GM23338 (cell line): Measurements from ENCODE around the gene TMEM117. TPM values are rescaled to one million over a fixed set of nuclear protein-coding genes. Genes with fewer than 3 reads are reported as not detected.

ENCODE experiments used
- ATAC-seq: fragments of 200-7000 bp; cut with Tn5 transposase; 3 replicates; pipeline ENCODE4 v1.9.1; 2020
- DNase-seq: peaks from one replicate; pipeline ENCODE4 v3.0.0-alpha.2; 2015; ENCODE audit warnings: low spot score
- H2AFZ ChIP-seq: fragments of 200-600 bp; sonication (generic); 2 replicates; pipeline ENCODE4 v1.8.0; 2016; ENCODE audit warnings: antibody characterized with exemption, mild to moderate bottlenecking, moderate library complexity
- H3F3A ChIP-seq: fragments of 200-600 bp; sonication (generic); replicated peaks from 2 replicates; pipeline ENCODE4 v1.8.0; 2017; ENCODE audit warnings: antibody characterized with exemption, mixed run types, low read depth
- H3K27ac ChIP-seq: fragments of 200-600 bp; sonication (generic); 2 replicates; pipeline ENCODE4 v1.6.1; 2016; ENCODE audit warnings: low read depth
- H3K27me3 ChIP-seq: fragments of 200-600 bp; sonication (generic); 2 replicates; pipeline ENCODE4 v1.8.0; 2016; ENCODE audit warnings: mild to moderate bottlenecking, mixed run types, moderate library complexity; ENCODE audit not compliant: insufficient read depth
- H3K36me3 ChIP-seq: fragments of 200-600 bp; sonication (generic); 2 replicates; pipeline ENCODE4 v1.8.0; 2016; ENCODE audit warnings: mild to moderate bottlenecking; ENCODE audit not compliant: insufficient read depth
- H3K4me1 ChIP-seq: fragments of 200-600 bp; sonication (generic); 2 replicates; pipeline ENCODE4 v1.8.0; 2016; ENCODE audit warnings: mild to moderate bottlenecking, moderate library complexity; ENCODE audit not compliant: insufficient read depth
- H3K4me2 ChIP-seq: fragments of 200-600 bp; sonication (generic); 2 replicates; pipeline ENCODE4 v1.7.1; 2017; ENCODE audit warnings: mixed run types
- H3K4me3 ChIP-seq: fragments of 200-600 bp; sonication (generic); 2 replicates; pipeline ENCODE4 v1.6.1; 2016; ENCODE audit warnings: mixed run types
- H3K79me2 ChIP-seq: fragments of 200-600 bp; sonication (generic); replicated peaks from 2 replicates; pipeline ENCODE4 v1.8.0; 2017; ENCODE audit warnings: mild to moderate bottlenecking; ENCODE audit not compliant: insufficient read depth
- H3K9me2 ChIP-seq: fragments of 200-600 bp; sonication (generic); 2 replicates; pipeline ENCODE4 v1.8.0; 2017; ENCODE audit not compliant: insufficient read depth
- H4K20me1 ChIP-seq: fragments of 200-600 bp; sonication (generic); replicated peaks from 2 replicates; pipeline ENCODE4 v1.8.0; 2017; ENCODE audit warnings: mild to moderate bottlenecking; ENCODE audit not compliant: insufficient read depth
- H3K27ac Mint-ChIP-seq: 2 replicates; pipeline ENCODE4 v1.8.0; 2020; ENCODE audit warnings: inconsistent platforms, mild to moderate bottlenecking, moderate library complexity, mixed read lengths
- H3K27me3 Mint-ChIP-seq: 3 replicates; pipeline ENCODE4 v1.8.0; 2022; ENCODE audit warnings: low read depth, mild to moderate bottlenecking, moderate library complexity, mixed read lengths, inconsistent platforms; ENCODE audit not compliant: insufficient read depth, poor library complexity
- H3K36me3 Mint-ChIP-seq: 3 replicates; pipeline ENCODE4 v1.8.0; 2021; ENCODE audit warnings: low read depth, mild to moderate bottlenecking, inconsistent platforms, moderate library complexity, mixed read lengths
- H3K4me1 Mint-ChIP-seq: 3 replicates; pipeline ENCODE4 v1.8.0; 2020; ENCODE audit warnings: mild to moderate bottlenecking, inconsistent platforms, mixed read lengths
- H3K4me3 Mint-ChIP-seq: 3 replicates; pipeline ENCODE4 v1.8.0; 2021; ENCODE audit warnings: moderate library complexity, mild to moderate bottlenecking, inconsistent platforms, mixed read lengths
- H3K9me3 Mint-ChIP-seq: 3 replicates; pipeline ENCODE4 v1.8.0; 2020; ENCODE audit warnings: moderate library complexity, mild to moderate bottlenecking, inconsistent platforms, mixed read lengths
- CREB1 ChIP-seq: fragments of 250-450 bp; sonication (Bioruptor Pico); IDR thresholded peaks from 2 replicates; pipeline ENCODE4 v1.5.0; 2020; ENCODE audit warnings: low read depth, mild to moderate bottlenecking, moderate library complexity
- CTCF ChIP-seq, 2 experiments: fragments of 200-600 bp in 1 of 2; sonication (generic) in 1 of 2; conservative IDR thresholded peaks; 2 replicates each; pipeline versions ENCODE4 v1.5.1 to v1.6.1; 2016 to 2017; ENCODE audit warnings: antibody characterized with exemption in 2 of 2, low read depth in 2 of 2, mild to moderate bottlenecking in 2 of 2, moderate library complexity in 1 of 2
- ETS1 ChIP-seq: IDR thresholded peaks from 2 replicates; pipeline ENCODE4 v1.6.1; 2016; ENCODE audit warnings: antibody characterized with exemption
- EZH2 ChIP-seq: fragments of 200-600 bp; sonication (generic); IDR thresholded peaks from one replicate; pipeline ENCODE4 v1.8.0; 2017; ENCODE audit warnings: antibody characterized with exemption, mild to moderate bottlenecking, low read depth; ENCODE audit not compliant: unreplicated experiment
- EZH2phosphoT487 ChIP-seq: fragments of 200-600 bp; sonication (generic); IDR thresholded peaks from one replicate; pipeline ENCODE4 v1.8.1; 2018; ENCODE audit warnings: antibody characterized with exemption; ENCODE audit not compliant: unreplicated experiment
- JUNB ChIP-seq: IDR thresholded peaks from one replicate; pipeline ENCODE4 v1.6.1; 2016; ENCODE audit warnings: antibody characterized with exemption; ENCODE audit not compliant: unreplicated experiment
- NANOG ChIP-seq: IDR thresholded peaks from 2 replicates; pipeline ENCODE4 v1.6.1; 2016; ENCODE audit warnings: antibody characterized with exemption, borderline replicate concordance
- POLR2AphosphoS5 ChIP-seq: IDR thresholded peaks from 2 replicates; pipeline ENCODE4 v1.6.1; 2016; ENCODE audit warnings: antibody characterized with exemption, low read depth
- REST ChIP-seq: IDR thresholded peaks from one replicate; pipeline ENCODE4 v1.6.1; 2018; ENCODE audit warnings: antibody characterized with exemption; ENCODE audit not compliant: unreplicated experiment
- STAT1 ChIP-seq: IDR thresholded peaks from one replicate; pipeline ENCODE4 v1.6.1; 2016; ENCODE audit warnings: antibody characterized with exemption; ENCODE audit not compliant: unreplicated experiment
- ZNF114 ChIP-seq: fragments of 250-450 bp; sonication (Bioruptor Pico); IDR thresholded peaks from 2 replicates; pipeline ENCODE4 v1.5.0; 2020; ENCODE audit warnings: mild to moderate bottlenecking, moderate library complexity
- ZNF331 ChIP-seq: fragments of 250-450 bp; sonication (Bioruptor Pico); IDR thresholded peaks from 2 replicates; pipeline ENCODE4 v1.5.0; 2020; ENCODE audit warnings: low read depth, mild to moderate bottlenecking, moderate library complexity
- ZNF462 ChIP-seq: fragments of 250-450 bp; sonication (Bioruptor Pico); IDR thresholded peaks from 2 replicates; pipeline ENCODE4 v1.5.0; 2020; ENCODE audit warnings: mild to moderate bottlenecking, moderate library complexity
- polyA plus RNA-seq: library from polyadenylated mRNA; unstranded; fragments of >200 nt; fragmentation: Nextera tagmentation; extraction: Ambion mirVana; gene quantifications from 2 replicates; pipeline ENCODE4 v1.2.1, GENCODE V29; 2016
- total RNA-seq: library from RNA; depleted of rRNA; stranded (reverse); fragments of >200 nt; shearing (Covaris generic); gene quantifications from 2 replicates; pipeline ENCODE4 v1.2.3, GENCODE V29; 2014

The TMEM117 gene
- total and polyA plus RNA-seq, 2 experiments from 2014 or later: 0.94 to 1.6 TPM

GRCh38 chr12:43935581-43935980, 99.7 kb downstream of the TMEM117 start:
- Histone ChIP-seq H3F3A (no peaks in the 10 kb centered on the region), H3K4me3 (no peak overlapping the region), H3K27ac (no peak overlapping the region), H3K79me2 (no peaks in the 10 kb centered on the region), H4K20me1 (no peaks in the 10 kb centered on the region), H3K9me2 (peaks cover 4% of the 10 kb centered on the region; the same call in 1 of the 2 replicates), H3K4me2 (no peak overlapping the region), H3K4me1 (no peaks in the 10 kb centered on the region), H2AFZ (no peak overlapping the region), H3K36me3 (0 out of 2 replicates have a peak, but pooled peaks cover 2% of the 10 kb centered on the region), H3K27me3 (no peaks in the 10 kb centered on the region)
- H3K4me3 Mint-ChIP-seq: no peak overlapping the region
- peaks cover 14% of the 10 kb centered on the region for H3K9me3 Mint-ChIP-seq
- DNase-seq (no peak), ATAC-seq (no peak)
- H3K36me3 Mint-ChIP-seq: peaks cover 8% of the 10 kb centered on the region; the same call in 2 of the 3 replicates
- no peaks in the 10 kb centered on the region for H3K27me3 Mint-ChIP-seq
- no peak overlapping the region for H3K27ac Mint-ChIP-seq
- no peak for TF ChIP-seq POLR2AphosphoS5
- no peak for TF ChIP-seq CTCF (conservative IDR thresholded peaks at IDR 0.05; ENCODE audit: low read depth in 2 of 2)
- no peak for TF ChIP-seq ZNF331
- no peak for TF ChIP-seq JUNB
- TF ChIP-seq ZNF114: no peak
- TF ChIP-seq EZH2: no peak
- no peak for TF ChIP-seq NANOG
- TF ChIP-seq EZH2phosphoT487: no peak
- no peak for TF ChIP-seq STAT1
- no peak for TF ChIP-seq REST
- no peak for TF ChIP-seq CREB1
- no peak for TF ChIP-seq ETS1
- TF ChIP-seq ZNF462 (CRISPR knock-in tag): no peak
- no peaks in the 10 kb centered on the region for H3K4me1 Mint-ChIP-seq
